PC-3 (cell line): Measurements from ENCODE around the gene TMEM178B. TPM values are rescaled to one million over a fixed set of nuclear protein-coding genes. Genes with fewer than 3 reads are reported as not detected.
"Not testable (repeated sequence)": the region's sequence is repeated elsewhere in the genome, so short reads cannot be mapped to it uniquely, and the experiment has no call there.

Source experiments
- ATAC-seq: fragments of 200-7000 bp; cut with Tn5 transposase; 2 replicates; pipeline ENCODE4 v1.9.1; 2020; ENCODE audit warnings: mild to moderate bottlenecking, moderate library complexity
- BruUV-seq: library from RNA; stranded (reverse); fragments of 400-500 nt; replicated peaks from 2 replicates; lab custom pipeline; 2021; lab: Mats Ljungman, UMichigan
- CTCF ChIA-PET: fragments of 300-600 bp; sonication (Branson Sonifier 250); formaldehyde crosslinking; loops from one replicate; lab custom pipeline; 2022; ENCODE audit warnings: antibody characterized with exemption; lab: Charles Lee
- POLR2A ChIA-PET: fragments of 300-600 bp; sonication (Branson Sonifier 250); formaldehyde crosslinking; loops from one replicate; lab custom pipeline; 2022; ENCODE audit warnings: antibody characterized with exemption; ENCODE audit not compliant: unreplicated experiment; lab: Charles Lee
- DNase-seq: peaks from one replicate; pipeline ENCODE4 v3.0.0-alpha.2; 2015
- H2AFZ ChIP-seq: fragments of 300-600 bp; sonication (generic); 2 replicates; pipeline ENCODE4 v1.6.0; 2016; ENCODE audit warnings: antibody characterized with exemption, low read length
- H3F3A ChIP-seq: fragments of 300-600 bp; sonication (generic); one replicate; pipeline ENCODE4 v1.6.0; 2017; ENCODE audit warnings: antibody characterized with exemption, low read length, control low read depth, mild to moderate bottlenecking; ENCODE audit not compliant: unreplicated experiment
- H3K27ac ChIP-seq: fragments of 300-600 bp; sonication (generic); 2 replicates; pipeline ENCODE4 v1.5.1; 2016; ENCODE audit warnings: mild to moderate bottlenecking, low read length
- H3K27me3 ChIP-seq: fragments of 300-600 bp; sonication (generic); 2 replicates; pipeline ENCODE4 v1.6.1; 2016; ENCODE audit warnings: low read length, mixed read lengths
- H3K36me3 ChIP-seq: fragments of 300-600 bp; sonication (generic); 2 replicates; pipeline ENCODE4 v1.6.1; 2016; ENCODE audit warnings: low read depth, mixed run types, low read length, mixed read lengths
- H3K4me1 ChIP-seq: fragments of 300-600 bp; sonication (generic); 2 replicates; pipeline ENCODE4 v1.5.1; 2016; ENCODE audit warnings: low read length; ENCODE audit not compliant: insufficient read depth
- H3K4me2 ChIP-seq: fragments of 300-600 bp; sonication (generic); 2 replicates; pipeline ENCODE4 v1.6.0; 2016; ENCODE audit warnings: low read length
- H3K4me3 ChIP-seq: fragments of 300-600 bp; sonication (generic); 2 replicates; pipeline ENCODE4 v1.5.1; 2016; ENCODE audit warnings: mild to moderate bottlenecking, low read length, mixed read lengths
- H3K79me2 ChIP-seq: fragments of 300-600 bp; sonication (generic); 2 replicates; pipeline ENCODE4 v1.6.1; 2017; ENCODE audit warnings: low read length, mixed read lengths
- H3K9ac ChIP-seq: fragments of 300-600 bp; sonication (generic); 2 replicates; pipeline ENCODE4 v1.6.0; 2016; ENCODE audit warnings: mild to moderate bottlenecking, low read length
- H3K9me2 ChIP-seq: fragments of 300-600 bp; sonication (generic); replicated peaks from 2 replicates; pipeline ENCODE4 v1.6.1; 2016; ENCODE audit warnings: mixed run types, low read length, mixed read lengths
- H3K9me3 ChIP-seq: fragments of 300-600 bp; sonication (generic); 2 replicates; pipeline ENCODE4 v1.6.1; 2016; ENCODE audit warnings: low read length, mixed read lengths
- H4K20me1 ChIP-seq: fragments of 300-600 bp; sonication (generic); 2 replicates; pipeline ENCODE4 v1.6.1; 2016; ENCODE audit warnings: low read length, mixed read lengths
- EZH2 ChIP-seq: fragments of 300-600 bp; sonication (generic); IDR thresholded peaks from one replicate; pipeline ENCODE4 v1.6.1; 2017; ENCODE audit warnings: antibody characterized with exemption, mild to moderate bottlenecking, low read length; ENCODE audit not compliant: unreplicated experiment
- EZH2phosphoT487 ChIP-seq: fragments of 300-600 bp; sonication (generic); IDR thresholded peaks from 2 replicates; pipeline ENCODE4 v1.6.1; 2018; ENCODE audit warnings: mild to moderate bottlenecking, antibody characterized with exemption, low read length, borderline replicate concordance
- intact Hi-C: fragments of 100-400 bp; cut with micrococcal nuclease; formaldehyde crosslinking; loops from 2 replicates; pipeline ENCODE4 v1.9.0; 2023
- total RNA-seq: library from RNA; depleted of rRNA; stranded (reverse); fragments of >200 nt; gene quantifications from 2 replicates; pipeline ENCODE4 v1.2.3, GENCODE V29; 2014
- TF ChIP-seq, protein P1 (sequence below): fragments of 300-600 bp; sonication (generic); conservative IDR thresholded peaks from 2 replicates; pipeline ENCODE4 v1.5.1; 2017; ENCODE audit warnings: antibody characterized with exemption, low read depth, mild to moderate bottlenecking, low read length

TMEM178B gene
- total RNA-seq, 1 experiment from 2014 or later = 0.29 TPM

DNA sequence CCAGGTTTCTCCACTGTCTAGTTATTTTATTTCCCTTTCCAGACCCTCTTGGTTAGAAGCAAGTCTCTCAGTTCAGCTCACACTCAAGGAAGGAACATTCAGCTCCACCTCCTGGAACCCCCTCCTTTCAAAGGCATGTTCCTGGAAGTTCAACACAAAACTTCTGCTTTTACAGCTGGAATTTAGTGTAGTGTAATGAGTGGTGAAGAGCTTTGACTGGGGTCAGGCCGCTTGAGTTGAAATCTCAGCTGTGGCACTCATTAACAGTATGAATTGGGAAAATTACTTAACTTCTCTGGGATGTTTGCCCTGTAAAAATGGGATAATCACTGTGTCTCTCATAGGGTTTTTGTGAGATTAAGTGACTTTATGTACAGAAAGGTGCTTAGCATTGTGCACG, 91.7 kb downstream of the TMEM178B start:
- no peak overlapping the region for H2AFZ ChIP-seq
- H3F3A ChIP-seq = no peaks in the 10 kb centered on the region
- ATAC-seq (no peak), DNase-seq (no peak)
- H3K36me3 ChIP-seq = no peaks in the 10 kb centered on the region
- CTCF ChIA-PET = no interaction called here
- no peaks in the 10 kb centered on the region for H3K4me1 ChIP-seq
- no peak overlapping the region for H3K4me2 ChIP-seq
- POLR2A ChIA-PET = no interaction called here
- H3K9me3 ChIP-seq = no peaks in the 10 kb centered on the region
- H3K9me2 ChIP-seq = no peaks in the 10 kb centered on the region
- peaks cover 24% of the 10 kb centered on the region; the same call in 1 of the 2 replicates for H3K27me3 ChIP-seq
- TF ChIP-seq, protein P1, sequence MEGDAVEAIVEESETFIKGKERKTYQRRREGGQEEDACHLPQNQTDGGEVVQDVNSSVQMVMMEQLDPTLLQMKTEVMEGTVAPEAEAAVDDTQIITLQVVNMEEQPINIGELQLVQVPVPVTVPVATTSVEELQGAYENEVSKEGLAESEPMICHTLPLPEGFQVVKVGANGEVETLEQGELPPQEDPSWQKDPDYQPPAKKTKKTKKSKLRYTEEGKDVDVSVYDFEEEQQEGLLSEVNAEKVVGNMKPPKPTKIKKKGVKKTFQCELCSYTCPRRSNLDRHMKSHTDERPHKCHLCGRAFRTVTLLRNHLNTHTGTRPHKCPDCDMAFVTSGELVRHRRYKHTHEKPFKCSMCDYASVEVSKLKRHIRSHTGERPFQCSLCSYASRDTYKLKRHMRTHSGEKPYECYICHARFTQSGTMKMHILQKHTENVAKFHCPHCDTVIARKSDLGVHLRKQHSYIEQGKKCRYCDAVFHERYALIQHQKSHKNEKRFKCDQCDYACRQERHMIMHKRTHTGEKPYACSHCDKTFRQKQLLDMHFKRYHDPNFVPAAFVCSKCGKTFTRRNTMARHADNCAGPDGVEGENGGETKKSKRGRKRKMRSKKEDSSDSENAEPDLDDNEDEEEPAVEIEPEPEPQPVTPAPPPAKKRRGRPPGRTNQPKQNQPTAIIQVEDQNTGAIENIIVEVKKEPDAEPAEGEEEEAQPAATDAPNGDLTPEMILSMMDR = no peak
- TF ChIP-seq EZH2 (no peak), EZH2phosphoT487 (no peak)
- H3K9ac ChIP-seq = no peak overlapping the region
- no peaks in the 10 kb centered on the region for H3K79me2 ChIP-seq
- no peak overlapping the region for H3K4me3 ChIP-seq
- intact Hi-C loops = no loop called here
- no peak overlapping the region for H3K27ac ChIP-seq
- no peaks in the 10 kb centered on the region for H4K20me1 ChIP-seq
- no TSS peak for BruUV-seq

DNA sequence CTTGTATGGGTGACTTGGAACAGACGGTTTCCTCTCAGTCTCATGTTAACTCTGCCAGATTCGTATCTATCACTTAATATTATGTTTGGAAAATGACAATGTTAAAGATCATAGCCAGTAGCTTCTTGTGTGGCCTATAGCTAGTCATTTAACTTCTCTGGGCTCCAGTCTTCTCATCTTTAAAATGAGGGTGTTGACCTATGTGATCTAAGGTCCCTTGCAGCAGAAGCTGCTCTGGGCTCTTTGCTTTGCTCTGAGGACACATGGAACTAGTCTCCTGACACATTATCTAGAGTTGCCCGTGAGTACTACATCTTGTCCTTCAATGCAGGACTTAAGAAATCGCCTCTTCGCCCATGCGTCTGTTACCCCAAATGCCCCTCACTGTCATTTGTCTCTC, 93.1 kb downstream of the TMEM178B start:
- Histone ChIP-seq H3K36me3 (no peaks in the 10 kb centered on the region), H3K9me2 (no peaks in the 10 kb centered on the region), H3K4me2 (no peak overlapping the region), H3K27ac (no peak overlapping the region), H3K9me3 (no peaks in the 10 kb centered on the region), H3K4me1 (no peaks in the 10 kb centered on the region), H3F3A (no peaks in the 10 kb centered on the region), H2AFZ (no peak overlapping the region), H4K20me1 (no peaks in the 10 kb centered on the region), H3K4me3 (no peak overlapping the region), H3K27me3 (peaks cover 24% of the 10 kb centered on the region; the same call in 1 of the 2 replicates), H3K79me2 (no peaks in the 10 kb centered on the region), H3K9ac (no peak overlapping the region)
- TF ChIP-seq EZH2phosphoT487 = no peak
- TF ChIP-seq, protein P1 = no peak
- TF ChIP-seq EZH2 = no peak
- no peak for DNase-seq
- ChIA-PET CTCF (no interaction called here), POLR2A (no interaction called here)
- ATAC-seq = no peak
- intact Hi-C loops = no loop called here
- BruUV-seq = no TSS peak

DNA sequence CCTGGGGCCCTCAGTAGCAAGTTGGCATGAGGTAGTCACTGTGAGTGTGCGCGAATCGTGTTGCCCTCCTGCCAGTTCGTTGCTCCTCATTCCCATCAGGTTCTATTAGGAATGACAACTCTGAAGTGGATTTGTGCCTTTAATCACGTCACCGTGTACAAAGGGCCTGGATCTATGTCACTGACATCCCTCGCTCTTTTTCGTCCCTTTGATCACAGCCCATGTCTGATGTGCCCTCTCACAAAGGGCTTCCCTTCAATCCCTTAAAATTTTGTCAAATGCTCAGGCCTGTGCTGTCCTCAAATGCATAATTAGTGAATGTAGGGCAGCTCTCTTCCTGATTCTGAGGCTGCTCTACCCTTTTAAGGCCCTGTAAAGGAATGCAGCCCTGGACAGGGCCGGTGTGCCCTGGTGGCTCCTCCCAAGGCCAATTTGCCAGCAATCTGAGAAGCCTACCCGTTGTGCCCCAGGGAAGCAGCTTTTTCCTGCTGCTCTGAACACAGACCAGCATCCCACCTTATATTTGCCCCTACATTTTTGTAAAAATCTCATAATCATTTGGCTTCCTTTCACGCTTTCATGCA, 93.6 kb downstream of the TMEM178B start:
- POLR2A ChIA-PET = no interaction called here
- no peak for DNase-seq
- no peak for ATAC-seq
- Histone ChIP-seq H3K4me2 (no peak overlapping the region), H3K4me1 (no peaks in the 10 kb centered on the region), H3K79me2 (no peaks in the 10 kb centered on the region), H3K27ac (no peak overlapping the region), H2AFZ (no peak overlapping the region), H3F3A (no peaks in the 10 kb centered on the region), H3K27me3 (peaks cover 24% of the 10 kb centered on the region; the same call in 1 of the 2 replicates), H3K4me3 (no peak overlapping the region), H3K36me3 (no peaks in the 10 kb centered on the region), H4K20me1 (no peaks in the 10 kb centered on the region), H3K9me2 (no peaks in the 10 kb centered on the region), H3K9me3 (no peaks in the 10 kb centered on the region), H3K9ac (no peak overlapping the region)
- BruUV-seq = no TSS peak
- intact Hi-C loops = no loop called here
- TF ChIP-seq, protein P1 = no peak
- TF ChIP-seq EZH2phosphoT487 = no peak
- TF ChIP-seq EZH2 = no peak
- CTCF ChIA-PET = no interaction called here

DNA sequence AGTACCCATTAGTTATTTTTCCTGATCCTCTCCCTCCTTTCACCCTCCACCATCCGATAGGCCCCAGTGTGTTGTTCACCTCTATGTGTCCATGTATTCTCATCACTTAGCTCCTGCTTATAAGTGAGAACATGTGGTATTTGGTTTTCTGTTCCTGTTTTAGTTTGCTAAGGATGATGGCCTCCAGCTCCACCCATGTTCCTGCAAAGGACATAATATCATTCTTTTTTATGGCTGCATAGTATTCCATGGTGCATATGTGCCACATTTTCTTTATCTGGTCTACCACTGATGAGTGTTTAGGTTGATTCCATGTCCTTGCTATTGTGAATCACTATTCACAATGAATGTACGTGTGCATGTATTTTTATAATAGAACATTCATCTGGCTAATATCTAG, 95.3 kb downstream of the TMEM178B start:
- intact Hi-C loops, H4K20me1 ChIP-seq, H3K79me2 ChIP-seq, POLR2A ChIA-PET, H3F3A ChIP-seq, H2AFZ ChIP-seq, BruUV-seq, H3K9me2 ChIP-seq, ATAC-seq, H3K4me3 ChIP-seq, CTCF ChIA-PET, DNase-seq, H3K9me3 ChIP-seq, H3K9ac ChIP-seq, H3K27ac ChIP-seq, H3K4me2 ChIP-seq, H3K4me1 ChIP-seq, H3K36me3 ChIP-seq: not testable (repeated sequence)
- H3K27me3 ChIP-seq = peaks cover 16% of the 10 kb centered on the region; the same call in 1 of the 2 replicates
